Measurements from ENCODE around the gene TNNT2.

DNA sequence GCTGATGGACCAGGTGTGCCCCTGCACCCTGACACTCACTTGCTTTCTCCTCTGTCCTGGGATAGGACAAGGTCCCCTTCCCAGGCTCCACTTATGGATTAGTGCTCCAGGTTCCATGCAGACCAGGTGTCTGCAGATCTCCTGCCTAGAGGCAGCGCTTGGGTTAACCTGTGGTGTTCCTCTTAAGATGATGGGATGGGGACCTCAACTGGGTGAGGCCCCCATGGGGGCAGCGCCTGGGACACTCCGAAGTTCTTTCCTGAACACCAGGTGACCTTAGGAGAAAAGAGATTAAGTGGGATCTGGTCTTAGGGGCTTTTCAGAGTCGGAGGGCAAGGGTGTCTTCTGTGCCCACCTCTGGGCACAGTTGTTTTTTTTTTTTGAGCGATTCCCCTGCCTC, 21.2 kb downstream of the TNNT2 start:
- TF ChIP-seq, protein P1, sequence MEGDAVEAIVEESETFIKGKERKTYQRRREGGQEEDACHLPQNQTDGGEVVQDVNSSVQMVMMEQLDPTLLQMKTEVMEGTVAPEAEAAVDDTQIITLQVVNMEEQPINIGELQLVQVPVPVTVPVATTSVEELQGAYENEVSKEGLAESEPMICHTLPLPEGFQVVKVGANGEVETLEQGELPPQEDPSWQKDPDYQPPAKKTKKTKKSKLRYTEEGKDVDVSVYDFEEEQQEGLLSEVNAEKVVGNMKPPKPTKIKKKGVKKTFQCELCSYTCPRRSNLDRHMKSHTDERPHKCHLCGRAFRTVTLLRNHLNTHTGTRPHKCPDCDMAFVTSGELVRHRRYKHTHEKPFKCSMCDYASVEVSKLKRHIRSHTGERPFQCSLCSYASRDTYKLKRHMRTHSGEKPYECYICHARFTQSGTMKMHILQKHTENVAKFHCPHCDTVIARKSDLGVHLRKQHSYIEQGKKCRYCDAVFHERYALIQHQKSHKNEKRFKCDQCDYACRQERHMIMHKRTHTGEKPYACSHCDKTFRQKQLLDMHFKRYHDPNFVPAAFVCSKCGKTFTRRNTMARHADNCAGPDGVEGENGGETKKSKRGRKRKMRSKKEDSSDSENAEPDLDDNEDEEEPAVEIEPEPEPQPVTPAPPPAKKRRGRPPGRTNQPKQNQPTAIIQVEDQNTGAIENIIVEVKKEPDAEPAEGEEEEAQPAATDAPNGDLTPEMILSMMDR (IDR thresholded peaks at IDR 0.05) = no peak
- no peak for TF ChIP-seq POLR2AphosphoS5 (IDR thresholded peaks at IDR 0.05; ENCODE audit: low read depth, low read length)

All from Panc1 (cell line).